Measurements from ENCODE around the gene MAN2B2.

MAN2B2 gene

DNA sequence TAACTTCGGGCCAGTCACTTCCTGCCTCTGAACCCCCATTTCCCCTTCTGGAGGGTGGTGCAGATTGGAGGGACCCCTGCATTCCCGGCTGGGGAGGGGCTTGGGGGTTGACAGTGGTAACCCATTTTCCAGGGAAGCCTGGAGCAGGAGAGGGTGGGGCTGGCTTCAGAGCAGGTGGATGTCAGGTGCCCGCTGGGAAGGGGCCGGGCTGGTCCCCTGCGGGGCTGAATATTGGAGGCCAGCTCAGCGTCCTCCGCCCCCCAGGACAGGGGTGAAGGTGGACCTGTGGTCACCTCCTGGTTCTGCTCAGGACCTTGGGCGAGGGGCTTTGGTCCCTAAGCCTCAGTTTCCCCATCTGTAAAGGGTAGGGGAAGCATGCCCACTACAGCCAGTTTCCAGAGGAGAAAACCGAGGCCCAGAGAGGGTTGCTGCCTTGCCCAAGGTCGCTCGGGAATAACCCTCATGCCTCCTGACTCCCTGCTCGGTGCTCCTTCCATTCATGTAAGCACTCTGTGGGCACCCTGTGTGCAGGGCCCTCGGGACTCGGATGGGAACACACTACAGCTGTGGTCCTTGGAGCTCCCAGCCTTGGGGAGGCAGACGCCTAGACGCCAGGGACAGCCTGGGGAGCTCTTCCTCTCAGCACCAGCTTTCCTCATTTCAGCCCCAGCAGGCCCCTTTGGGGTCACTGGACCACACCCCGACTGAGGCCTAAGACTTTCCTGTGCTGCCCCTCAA is 683 bp downstream of the MAN2B2 start:
- ChIA-PET CTCF (interaction anchor here (0.6 kb wide), 1 partner anchor 108 kb away, joined by 4 read pairs; no protein-coding TSS in a partner anchor), POLR2A (interaction anchor here (0.6 to 3.2 kb wide), 13 partner anchors 9 to 133 kb away, joined by 3 to 23 read pairs (median 3); partner anchors contain the start of gene MRFAP1)
- TF ChIP-seq SP1 (IDR thresholded peaks at IDR 0.05) = no peak
- no peak for TF ChIP-seq BHLHE40 (IDR thresholded peaks at IDR 0.05; ENCODE audit: borderline replicate concordance)
- TF ChIP-seq ZNF384 (IDR thresholded peaks at IDR 0.05) = no peak
- no peak for TF ChIP-seq NFRKB (IDR thresholded peaks at IDR 0.05)
- TF ChIP-seq FOXK2 (IDR thresholded peaks at IDR 0.05) = no peak
- no peak for TF ChIP-seq TARDBP (IDR thresholded peaks at IDR 0.05)
- no peak for TF ChIP-seq FOXM1 (IDR thresholded peaks at IDR 0.05; ENCODE audit: borderline replicate concordance)
- no peak for TF ChIP-seq ELF4 (IDR thresholded peaks at IDR 0.05)
- no peak for TF ChIP-seq PKNOX1 (IDR thresholded peaks at IDR 0.05)
- TF ChIP-seq LEF1 (IDR thresholded peaks at IDR 0.05; ENCODE audit: borderline replicate concordance) = no peak
- no peak for TF ChIP-seq SUZ12 (IDR thresholded peaks at IDR 0.05)
- TF ChIP-seq HDGF (IDR thresholded peaks at IDR 0.05; ENCODE audit: borderline replicate concordance) = no peak
- no peak for TF ChIP-seq ARNT (IDR thresholded peaks at IDR 0.05)
- DNase-seq (ENCODE audit: extremely low spot score) = no peak

DNA sequence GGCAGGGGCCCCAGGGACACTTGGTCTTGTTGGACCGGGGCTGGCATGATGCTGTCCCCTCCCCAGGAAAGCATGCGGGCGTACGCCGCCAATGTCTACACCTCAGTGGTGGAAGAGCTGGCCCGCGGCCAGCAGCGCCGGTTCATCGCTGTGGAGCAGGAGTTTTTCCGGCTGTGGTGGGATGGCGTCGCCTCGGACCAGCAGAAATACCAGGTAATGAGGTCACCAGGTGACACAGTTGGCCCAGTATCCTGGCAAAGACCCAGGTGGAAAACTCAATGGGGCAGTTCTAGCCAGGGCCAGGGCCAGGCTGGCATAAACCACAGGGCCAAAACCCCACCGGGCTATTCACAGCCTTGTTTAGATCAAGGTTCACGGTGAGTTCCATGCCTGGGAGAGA is 1.5 kb downstream of the MAN2B2 start:
- ChIA-PET CTCF (no interaction called here), POLR2A (no interaction called here)
- DNase-seq (ENCODE audit: extremely low spot score) = no peak
- no peak for TF ChIP-seq L3MBTL2 (conservative IDR thresholded peaks at IDR 0.05)
- no peak for TF ChIP-seq FOXK2 (IDR thresholded peaks at IDR 0.05)
- no peak for TF ChIP-seq PKNOX1 (IDR thresholded peaks at IDR 0.05)
- TF ChIP-seq CTBP1 (IDR thresholded peaks at IDR 0.05; ENCODE audit: borderline replicate concordance) = no peak
- TF ChIP-seq SUZ12 (IDR thresholded peaks at IDR 0.05) = no peak
- TF ChIP-seq TARDBP (IDR thresholded peaks at IDR 0.05) = no peak
- TF ChIP-seq HDGF (IDR thresholded peaks at IDR 0.05; ENCODE audit: borderline replicate concordance) = no peak
- TF ChIP-seq FOXA1 (IDR thresholded peaks at IDR 0.05) = no peak
- no peak for TF ChIP-seq LEF1 (IDR thresholded peaks at IDR 0.05; ENCODE audit: borderline replicate concordance)
- no peak for TF ChIP-seq NFRKB (IDR thresholded peaks at IDR 0.05)
- TF ChIP-seq ARNT (IDR thresholded peaks at IDR 0.05) = no peak
- no peak for TF ChIP-seq FOXM1 (IDR thresholded peaks at IDR 0.05; ENCODE audit: borderline replicate concordance)
- TF ChIP-seq BHLHE40 (IDR thresholded peaks at IDR 0.05; ENCODE audit: borderline replicate concordance) = no peak

- no peak for DNase-seq (ENCODE audit: extremely low spot score)
- CTCF ChIA-PET = no interaction called here
These were observed 1.9 kb downstream of the MAN2B2 start for GRCh38 chr4:6576932-6577331.

GRCh38 chr4:6577409-6577808 is 2.4 kb downstream of the MAN2B2 start:
- ChIA-PET POLR2A (no interaction called here), CTCF (no interaction called here)
- no peak for DNase-seq (ENCODE audit: extremely low spot score)
- TF ChIP-seq L3MBTL2 (conservative IDR thresholded peaks at IDR 0.05) = no peak

More at GRCh38 chr4:6576932-6577331, 1.9 kb downstream of the MAN2B2 start:
- no peak for TF ChIP-seq TARDBP (IDR thresholded peaks at IDR 0.05)
- POLR2A ChIA-PET = no interaction called here

GRCh38 chr4:6578221-6578620 is 3.2 kb downstream of the MAN2B2 start:
- POLR2A ChIA-PET = no interaction called here
- TF ChIP-seq NFRKB (IDR thresholded peaks at IDR 0.05) (no peak), ELF4 (IDR thresholded peaks at IDR 0.05) (no peak), TARDBP (IDR thresholded peaks at IDR 0.05) (no peak), L3MBTL2 (conservative IDR thresholded peaks at IDR 0.05) (no peak), HDGF (IDR thresholded peaks at IDR 0.05; ENCODE audit: borderline replicate concordance) (no peak), ARNT (IDR thresholded peaks at IDR 0.05) (no peak), FOXM1 (IDR thresholded peaks at IDR 0.05; ENCODE audit: borderline replicate concordance) (no peak), SP1 (IDR thresholded peaks at IDR 0.05) (no peak)
- no peak for DNase-seq (ENCODE audit: extremely low spot score)
- CTCF ChIA-PET = no interaction called here

DNA sequence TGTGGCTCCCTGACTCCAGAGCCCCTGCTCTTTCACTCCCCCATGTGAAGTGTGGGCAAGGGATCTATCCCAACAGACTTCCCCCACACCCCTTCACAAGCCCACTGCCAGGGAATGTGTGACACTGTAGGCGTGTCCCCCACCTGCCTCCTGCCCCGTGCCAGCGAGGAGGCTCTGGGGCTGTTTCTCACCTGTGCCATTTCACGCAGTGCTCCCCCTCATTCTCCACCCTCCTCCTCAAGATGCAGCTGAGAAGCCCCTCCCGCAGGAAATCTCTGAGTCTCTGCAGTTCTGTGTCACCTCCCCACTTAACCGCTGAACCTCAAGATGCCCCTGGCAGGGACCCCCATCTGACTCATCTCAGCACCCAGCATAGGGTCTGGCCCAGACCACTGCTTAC is 5.4 kb downstream of the MAN2B2 start:
- TF ChIP-seq NFRKB (IDR thresholded peaks at IDR 0.05) (no peak), L3MBTL2 (conservative IDR thresholded peaks at IDR 0.05) (no peak), CTBP1 (IDR thresholded peaks at IDR 0.05; ENCODE audit: borderline replicate concordance) (no peak), FOXM1 (IDR thresholded peaks at IDR 0.05; ENCODE audit: borderline replicate concordance) (no peak), BHLHE40 (IDR thresholded peaks at IDR 0.05; ENCODE audit: borderline replicate concordance) (no peak), FOXA1 (IDR thresholded peaks at IDR 0.05) (no peak), LEF1 (IDR thresholded peaks at IDR 0.05; ENCODE audit: borderline replicate concordance) (no peak), ZNF384 (IDR thresholded peaks at IDR 0.05) (no peak), SP1 (IDR thresholded peaks at IDR 0.05) (no peak), ELF4 (IDR thresholded peaks at IDR 0.05) (no peak), SUZ12 (IDR thresholded peaks at IDR 0.05) (no peak), PKNOX1 (IDR thresholded peaks at IDR 0.05) (no peak), ARNT (IDR thresholded peaks at IDR 0.05) (no peak), TARDBP (IDR thresholded peaks at IDR 0.05) (no peak)
- ChIA-PET CTCF (no interaction called here), POLR2A (no interaction called here)
- no peak for DNase-seq (ENCODE audit: extremely low spot score)
